ENCODE measurements around the gene CA4.

CA4 gene

GRCh38 chr17:60134396-60135150, 15.2 kb upstream of the CA4 start:
- DNase-seq = no peak

- peak; percentile 69 for DNase-seq
Observed at GRCh38 chr17:60135151-60135950, 14.4 kb upstream of the CA4 start.

- no peak for DNase-seq
Observed at GRCh38 chr17:60135951-60136666, 13.7 kb upstream of the CA4 start.

- no peak for DNase-seq
Observed at GRCh38 chr17:60137731-60138130, 12.0 kb upstream of the CA4 start.

- DNase-seq = no peak
Observed at GRCh38 chr17:60138769-60139437, 10.9 kb upstream of the CA4 start.

GRCh38 chr17:60139438-60140285, 10.1 kb upstream of the CA4 start:
- DNase-seq = no peak

- no peak for DNase-seq
Observed at GRCh38 chr17:60141111-60142018, 8.4 kb upstream of the CA4 start.

GRCh38 chr17:60142872-60143499, 6.8 kb upstream of the CA4 start:
- peak; percentile 84 for DNase-seq

GRCh38 chr17:60145006-60145935, 4.5 kb upstream of the CA4 start:
- no peak for DNase-seq

GRCh38 chr17:60146206-60146605, 3.6 kb upstream of the CA4 start:
- DNase-seq = no peak

- DNase-seq = no peak
Observed at GRCh38 chr17:60147553-60148223, 2.1 kb upstream of the CA4 start.

- no peak for DNase-seq
Observed at GRCh38 chr17:60148373-60148772, 1.4 kb upstream of the CA4 start.

GRCh38 chr17:60151355-60151754, 1.6 kb downstream of the CA4 start:
- DNase-seq = no peak

- no peak for DNase-seq
Observed at GRCh38 chr17:60153606-60154390, 4.0 kb downstream of the CA4 start.

GRCh38 chr17:60154616-60155426, 5.0 kb downstream of the CA4 start:
- DNase-seq = no peak

- DNase-seq = no peak
Observed at GRCh38 chr17:60155427-60155814, 5.6 kb downstream of the CA4 start.

GRCh38 chr17:60155815-60156214, 6.0 kb downstream of the CA4 start:
- DNase-seq = no peak

Data from KG1 (cell line).